Lung (tissue), 12 donors: ENCODE results near the gene ARID1B. TPM values are rescaled to one million over a fixed set of nuclear protein-coding genes. Genes with fewer than 3 reads are reported as not detected.

Experiments used
- ATAC-seq: fragments of 200-7000 bp; cut with Tn5 transposase; one replicate; pipeline ENCODE4 v1.9.1; 2020; ENCODE audit warnings: moderate number of reproducible peaks; ENCODE audit not compliant: insufficient read depth, low FRiP score
- DNase-seq, 3 donors: peaks; one replicate each; pipeline ENCODE4 v3.0.0-alpha.2; 2013 to 2017
- H3K27ac ChIP-seq, 2 donors: one replicate each; pipeline ENCODE4 v1.5.1; 2013; ENCODE audit warnings: mild to moderate bottlenecking in 2 of 2, moderate library complexity in 2 of 2, control low read depth in 1 of 2, inconsistent platforms in 1 of 2, low read depth in 1 of 2, low read length in 1 of 2
- H3K27me3 ChIP-seq, 3 donors: one replicate each; pipeline ENCODE4 v1.5.1; 2013; ENCODE audit warnings: low read length in 2 of 3; ENCODE audit not compliant: control insufficient read depth in 3 of 3, insufficient read depth in 3 of 3
- H3K36me3 ChIP-seq, 4 donors: one replicate each; pipeline ENCODE4 v1.5.1; 2013; ENCODE audit warnings: low read length in 4 of 4, mild to moderate bottlenecking in 1 of 4, moderate library complexity in 1 of 4; ENCODE audit not compliant: control insufficient read depth in 4 of 4, insufficient read depth in 4 of 4
- H3K4me1 ChIP-seq, 5 donors: one replicate each; pipeline ENCODE4 v1.5.1; 2013; ENCODE audit warnings: low read length in 5 of 5, mild to moderate bottlenecking in 2 of 5, moderate library complexity in 1 of 5; ENCODE audit not compliant: control insufficient read depth in 5 of 5, insufficient read depth in 5 of 5
- H3K4me3 ChIP-seq: one replicate; pipeline ENCODE4 v1.5.1; 2013; ENCODE audit warnings: mild to moderate bottlenecking, control low read depth, moderate library complexity
- H3K9ac ChIP-seq, 2 donors: one replicate each; pipeline ENCODE4 v1.5.1; 2013; ENCODE audit warnings: low read length in 2 of 2, control low read depth in 1 of 2; ENCODE audit not compliant: insufficient read depth in 1 of 2
- H3K9me3 ChIP-seq, 4 donors: one replicate each; pipeline ENCODE4 v1.5.1; 2013; ENCODE audit warnings: low read length in 3 of 4, mild to moderate bottlenecking in 1 of 4, moderate library complexity in 1 of 4; ENCODE audit not compliant: control insufficient read depth in 4 of 4, insufficient read depth in 3 of 4
- CTCF ChIP-seq: IDR thresholded peaks from 2 replicates; pipeline ENCODE4 v1.5.1; 2012; ENCODE audit warnings: mild to moderate bottlenecking; ENCODE audit errors: control extremely low read depth, extremely low read depth
- WGBS, 2 donors: extraction: QIAGEN DNeasy Blood & Tissue Kit; methylation state at CpG; one replicate each; pipeline ENCODE4 v1.1.7; 2013; 5-methylcytosine and 5-hydroxymethylcytosine counted together
- polyA plus RNA-seq, 2 donors: library from polyadenylated mRNA; stranded (reverse); fragments of 200-250 nt; gene quantifications; one replicate each; pipeline ENCODE4 v1.2.1, GENCODE V29; 2013
- total RNA-seq, 2 donors: library from RNA; depleted of rRNA in 1 of 2; stranded (reverse); fragments of >200 nt in 1 of 2; gene quantifications; one replicate each; pipeline ENCODE4 v1.2.1, GENCODE V29; 2014 to 2021
- donor health status: control.
- donor health status: control.
- donor health status: Bipolar disorder and iron deficiency.
- donor health status: healthy.
- donor health status: DM: yes; HTN: yes; CAD: no.

ARID1B gene
- total and polyA plus RNA-seq, 4 donors: 10.5 to 239 (median 50.9) TPM

DNA sequence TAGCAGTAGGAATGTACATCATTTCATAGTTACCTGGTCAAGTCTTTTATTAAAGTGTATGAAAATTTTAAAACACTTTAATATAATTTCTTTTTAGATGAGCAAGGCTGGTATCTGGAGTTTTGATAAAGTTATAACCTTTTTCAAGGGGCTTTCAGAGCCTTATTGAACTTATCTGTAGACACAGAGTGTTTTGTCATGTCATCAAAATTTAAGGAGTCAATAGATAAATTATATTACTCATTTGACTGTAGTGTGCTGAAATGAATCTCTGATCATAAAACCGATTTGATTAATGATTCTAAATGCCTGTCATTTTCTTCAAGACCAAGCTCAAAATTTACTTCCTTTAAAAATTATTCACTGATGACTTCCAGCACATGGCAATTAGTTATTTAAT lies 125.6 kb downstream of the ARID1B start:
- Histone ChIP-seq H3K4me3 (no peak overlapping the region), H3K9ac (no peak overlapping the region), H3K36me3 (peaks cover 0 to 3% (median under 1%) of the 10 kb centered on the region in 4 donors), H3K27me3 (no peaks in the 10 kb centered on the region), H3K4me1 (peaks cover 0 to 15% (median 4%) of the 10 kb centered on the region in 5 donors), H3K27ac (no peak overlapping the region), H3K9me3 (no peaks in the 10 kb centered on the region)
- no peak for ATAC-seq
- no peak for TF ChIP-seq CTCF
- no peak for DNase-seq
- WGBS, 2 donors: 89 to 94% methylated on average over 1 of the region's 1 CpG

GRCh38 chr6:156904176-156904967 lies 127.2 kb downstream of the ARID1B start:
- no peaks in the 10 kb centered on the region for H3K27me3 ChIP-seq
- WGBS, 2 donors: 84 to 88% methylated on average over 2 of the region's 2 CpGs
- no peak for TF ChIP-seq CTCF
- H3K9ac ChIP-seq: no peak overlapping the region
- peaks cover 0 to 3% (median under 1%) of the 10 kb centered on the region in 4 donors for H3K36me3 ChIP-seq
- peaks cover 0 to 11% (median 3%) of the 10 kb centered on the region in 5 donors for H3K4me1 ChIP-seq
- H3K27ac ChIP-seq: no peak overlapping the region
- no peak for ATAC-seq
- H3K4me3 ChIP-seq: no peak overlapping the region
- H3K9me3 ChIP-seq: no peaks in the 10 kb centered on the region
- DNase-seq: no peak

GRCh38 chr6:156905801-156906200 lies 128.6 kb downstream of the ARID1B start:
- no peak for DNase-seq
- Histone ChIP-seq H3K9ac (no peak overlapping the region), H3K27me3 (no peaks in the 10 kb centered on the region), H3K9me3 (no peaks in the 10 kb centered on the region), H3K36me3 (peaks cover 0 to 7% (median under 1%) of the 10 kb centered on the region in 4 donors), H3K4me1 (peaks cover 0 to 2% (median 0%) of the 10 kb centered on the region in 5 donors), H3K27ac (no peak overlapping the region), H3K4me3 (no peak overlapping the region)
- 74 to 87% methylated on average over 1 of the region's 1 CpG for WGBS, 2 donors
- no peak for TF ChIP-seq CTCF
- no peak for ATAC-seq
